Germinal center (tissue), 1 donor: ENCODE results near the gene GALNT1.

Experiments
- DNase-seq: peaks from one replicate; pipeline ENCODE4 v3.0.0; 2012; ENCODE audit warnings: mixed read lengths, low spot score

GALNT1 gene

GRCh38 chr18:35582899-35583558 lies 1.5 kb downstream of the GALNT1 start:
- no peak for DNase-seq

DNA sequence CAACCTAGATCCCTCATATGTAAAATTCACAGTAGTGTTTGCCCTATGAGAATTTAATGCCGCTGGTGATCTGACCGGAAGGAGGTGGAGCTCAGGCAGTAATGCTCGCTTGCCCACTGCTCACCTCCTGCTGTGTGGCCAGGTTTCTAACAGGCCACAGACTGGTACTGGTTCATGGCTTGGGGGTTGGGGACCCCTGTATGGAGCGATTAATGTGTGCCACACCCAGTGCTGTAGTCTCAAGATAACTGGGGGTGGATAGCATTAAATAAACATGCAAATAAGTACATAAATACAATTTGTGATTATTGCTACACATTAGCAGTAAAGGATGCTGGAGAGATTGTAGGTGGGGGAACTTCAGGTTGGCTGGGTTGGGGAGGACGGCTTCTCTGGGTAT lies 3.2 kb downstream of the GALNT1 start:
- no peak for DNase-seq

DNA sequence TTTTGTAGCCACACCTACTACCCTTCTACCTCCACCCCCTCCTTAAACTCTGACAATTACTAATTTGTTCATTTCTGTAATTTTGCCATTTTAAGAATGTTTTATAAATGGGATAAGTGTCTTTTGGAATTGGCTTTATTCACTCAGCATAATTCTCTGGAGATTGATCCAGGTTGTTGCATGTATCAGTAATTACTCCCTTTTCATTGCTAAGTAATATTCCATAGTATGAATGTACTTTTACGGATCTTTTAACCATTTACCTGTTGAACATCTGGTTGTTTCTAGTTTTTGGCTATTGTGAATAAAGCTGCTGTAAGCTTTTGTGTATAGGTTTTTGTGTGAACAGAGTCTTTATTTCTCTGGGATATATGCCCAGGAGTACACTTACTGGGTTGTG lies 4.1 kb downstream of the GALNT1 start:
- DNase-seq = no peak

- DNase-seq = no peak
These were observed 6.6 kb downstream of the GALNT1 start for GRCh38 chr18:35588122-35588521.

GRCh38 chr18:35588995-35589394 lies 7.5 kb downstream of the GALNT1 start:
- peak; percentile 56 for DNase-seq

GRCh38 chr18:35589546-35589945 lies 8.0 kb downstream of the GALNT1 start:
- no peak for DNase-seq

DNA sequence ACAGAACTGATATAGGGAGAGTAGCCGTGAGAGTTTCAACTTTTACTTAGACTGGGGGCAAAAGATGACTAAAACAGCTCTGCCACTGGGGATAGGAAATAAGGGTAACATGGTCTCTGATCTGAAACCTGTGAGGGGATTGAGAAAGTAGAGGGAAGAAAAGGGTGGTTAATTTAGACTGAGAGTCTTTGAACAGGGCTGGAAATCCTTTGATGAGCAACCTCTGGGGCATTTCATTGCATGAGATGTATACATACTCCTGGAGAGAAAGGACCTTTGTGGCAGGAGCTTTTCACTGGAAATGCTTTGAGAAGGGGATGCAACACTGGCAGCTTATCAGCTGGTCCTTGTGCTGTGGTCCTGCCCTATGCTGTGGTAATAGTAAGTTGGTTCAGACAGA lies 9.4 kb downstream of the GALNT1 start:
- no peak for DNase-seq

DNA sequence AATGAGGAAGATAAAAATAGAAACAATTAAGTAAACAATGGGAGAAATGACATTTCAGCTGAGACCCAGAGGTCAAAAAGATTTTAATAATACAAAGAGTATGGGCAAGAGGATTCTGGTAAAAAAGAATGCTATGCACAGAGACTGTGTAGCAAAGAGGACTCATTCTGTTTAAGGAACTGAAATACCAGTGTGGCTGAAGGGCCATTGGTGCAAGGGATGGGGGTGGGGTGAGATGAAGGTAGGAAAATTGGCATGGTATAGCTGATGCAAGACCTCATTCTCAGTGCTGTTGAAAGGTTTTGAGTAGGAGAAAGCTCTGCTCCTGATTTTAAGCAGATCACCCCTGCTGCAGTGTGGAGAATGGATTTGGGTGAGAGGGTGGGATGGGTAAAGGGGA lies 10.8 kb downstream of the GALNT1 start:
- DNase-seq = peak; percentile 53

GRCh38 chr18:35593859-35594258 lies 12.3 kb downstream of the GALNT1 start:
- DNase-seq = no peak

DNA sequence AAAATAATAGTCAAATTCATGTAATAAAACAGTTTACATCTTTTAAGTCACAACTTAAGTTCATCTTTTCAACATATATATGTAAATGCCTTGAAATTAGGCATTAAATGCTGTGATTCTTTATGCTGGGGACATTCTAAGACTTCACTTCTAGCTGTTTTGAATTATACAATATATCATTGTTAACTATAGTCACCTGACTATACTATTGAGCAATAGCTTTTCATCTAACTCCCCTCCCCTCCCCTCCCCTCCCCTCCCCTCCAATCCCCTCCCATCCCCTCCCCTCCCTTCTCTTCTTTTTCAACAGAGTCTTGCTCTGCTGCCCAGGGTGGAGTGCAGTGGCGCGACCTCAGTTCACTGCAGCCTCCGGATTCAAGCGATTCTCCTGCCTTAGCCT lies 16.2 kb downstream of the GALNT1 start:
- no peak for DNase-seq

- DNase-seq = no peak
These were observed 20.8 kb downstream of the GALNT1 start for GRCh38 chr18:35602193-35602820.

GRCh38 chr18:35603008-35603407 lies 21.5 kb downstream of the GALNT1 start:
- DNase-seq = no peak

DNA sequence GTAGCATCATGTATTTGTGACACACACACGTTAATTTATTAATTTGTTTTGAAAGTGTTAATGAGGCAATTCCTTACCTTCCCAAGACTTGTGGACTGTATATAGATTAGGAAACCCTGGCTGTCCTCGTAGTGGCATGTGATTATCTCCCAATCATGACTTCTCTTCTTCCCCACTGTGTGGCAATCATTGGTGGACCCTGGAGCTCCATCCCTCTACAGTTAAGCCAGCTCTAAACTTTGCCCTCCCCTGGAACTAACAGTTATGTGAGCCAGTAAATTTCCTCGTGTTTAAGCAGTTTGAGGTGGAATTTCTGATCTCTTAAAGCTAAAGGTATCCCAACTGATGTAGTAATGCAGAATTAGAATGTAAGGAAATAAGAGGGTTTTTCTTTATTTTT lies 22.0 kb downstream of the GALNT1 start:
- DNase-seq = no peak

- DNase-seq = no peak
These were observed 22.8 kb downstream of the GALNT1 start for GRCh38 chr18:35604369-35604768.

- no peak for DNase-seq
These were observed 24.3 kb downstream of the GALNT1 start for GRCh38 chr18:35605686-35606417.

DNA sequence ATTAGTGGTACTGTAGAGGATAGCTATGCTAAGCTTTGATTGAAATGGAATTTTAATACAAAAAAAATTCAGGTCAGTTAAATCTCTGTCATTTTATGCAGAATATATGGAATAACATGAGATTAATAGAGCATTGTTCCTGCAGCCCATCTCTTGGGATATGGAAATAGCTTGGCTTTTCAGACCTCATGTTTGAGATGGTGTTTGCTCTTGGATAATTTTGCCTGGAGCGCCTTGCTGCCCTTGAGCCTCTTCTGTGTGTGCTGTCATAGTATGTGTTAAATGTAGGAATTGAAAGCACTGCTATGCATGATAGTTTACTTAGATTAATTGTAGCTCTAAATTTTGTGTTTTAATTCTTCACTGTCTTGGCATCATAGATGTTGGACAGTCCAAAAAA lies 27.7 kb downstream of the GALNT1 start:
- DNase-seq = no peak

GRCh38 chr18:35610089-35610488 lies 28.5 kb downstream of the GALNT1 start:
- no peak for DNase-seq

DNA sequence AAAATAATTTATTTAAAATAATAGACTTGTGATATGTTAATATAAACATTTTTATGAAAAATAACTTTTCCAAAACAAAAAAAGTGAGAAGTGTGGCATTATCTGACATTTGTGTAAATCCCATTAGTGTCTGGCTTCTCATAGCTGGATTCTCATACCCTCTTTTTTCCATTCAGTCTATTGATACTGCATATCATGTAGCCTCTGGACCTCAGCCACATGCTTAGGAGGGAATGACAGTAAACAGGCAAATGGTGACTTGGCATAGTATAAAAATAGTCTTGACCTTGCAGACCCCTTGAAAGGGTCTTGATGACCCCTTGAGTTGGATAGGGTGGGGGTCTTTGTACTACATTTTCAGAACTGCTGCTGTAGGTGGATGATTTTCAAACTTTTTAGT lies 29.2 kb downstream of the GALNT1 start:
- no peak for DNase-seq

DNA sequence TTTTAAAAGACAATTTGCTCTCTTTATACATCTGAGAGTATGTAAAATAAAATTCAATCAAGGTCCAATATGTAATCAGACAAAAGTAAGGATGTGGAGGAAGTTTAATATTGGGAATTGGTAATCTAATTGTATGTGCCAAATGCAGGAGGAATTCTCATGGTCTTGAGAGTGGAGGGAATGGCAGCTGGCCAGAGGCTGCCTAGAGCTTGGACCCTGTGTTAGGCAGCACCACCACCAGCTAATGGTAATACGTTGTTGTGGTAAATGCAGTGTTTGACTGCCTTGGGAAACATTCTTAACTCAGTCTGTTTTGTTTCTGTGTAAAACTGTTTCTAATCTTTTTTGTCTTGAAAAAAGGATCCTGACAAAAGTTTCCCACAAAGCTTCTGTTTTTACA lies 30.0 kb downstream of the GALNT1 start:
- no peak for DNase-seq

DNA sequence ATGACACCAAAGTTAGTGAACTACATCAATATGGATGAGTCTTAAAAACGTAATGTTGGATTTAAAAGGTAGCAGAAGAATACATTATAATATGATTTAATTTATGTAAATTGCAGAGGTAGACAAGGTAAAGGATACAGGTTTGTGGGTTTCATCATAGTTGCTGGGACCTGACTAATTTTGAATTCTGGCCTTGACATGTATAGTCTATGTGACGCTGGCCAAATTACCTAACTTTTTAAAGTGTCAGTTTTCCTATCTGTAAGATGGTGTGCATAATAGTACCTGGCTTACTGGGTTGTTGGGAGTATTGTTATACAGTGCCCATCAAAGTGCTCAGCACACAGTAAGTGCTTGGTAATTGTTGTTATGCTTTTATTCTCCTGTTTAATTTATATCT lies 34.5 kb downstream of the GALNT1 start:
- no peak for DNase-seq

GRCh38 chr18:35616664-35617423 lies 35.3 kb downstream of the GALNT1 start:
- peak; percentile 57 for DNase-seq

GRCh38 chr18:35617865-35618264 lies 36.3 kb downstream of the GALNT1 start:
- DNase-seq = no peak

- no peak for DNase-seq
These were observed 36.7 kb downstream of the GALNT1 start for GRCh38 chr18:35618289-35618688.
